Stimulated activated CD4-positive, alpha-beta T cell treated with anti-CD3 and anti-CD28 coated beads, Interleukin-15, amount 100 ng/mL, for 24 hours (primary cell): ENCODE results near the gene ABAT.

ENCODE experiments used
- DNase-seq: peaks from one replicate; pipeline ENCODE4 v3.0.0-alpha.2; 2020

Gene ABAT

DNA sequence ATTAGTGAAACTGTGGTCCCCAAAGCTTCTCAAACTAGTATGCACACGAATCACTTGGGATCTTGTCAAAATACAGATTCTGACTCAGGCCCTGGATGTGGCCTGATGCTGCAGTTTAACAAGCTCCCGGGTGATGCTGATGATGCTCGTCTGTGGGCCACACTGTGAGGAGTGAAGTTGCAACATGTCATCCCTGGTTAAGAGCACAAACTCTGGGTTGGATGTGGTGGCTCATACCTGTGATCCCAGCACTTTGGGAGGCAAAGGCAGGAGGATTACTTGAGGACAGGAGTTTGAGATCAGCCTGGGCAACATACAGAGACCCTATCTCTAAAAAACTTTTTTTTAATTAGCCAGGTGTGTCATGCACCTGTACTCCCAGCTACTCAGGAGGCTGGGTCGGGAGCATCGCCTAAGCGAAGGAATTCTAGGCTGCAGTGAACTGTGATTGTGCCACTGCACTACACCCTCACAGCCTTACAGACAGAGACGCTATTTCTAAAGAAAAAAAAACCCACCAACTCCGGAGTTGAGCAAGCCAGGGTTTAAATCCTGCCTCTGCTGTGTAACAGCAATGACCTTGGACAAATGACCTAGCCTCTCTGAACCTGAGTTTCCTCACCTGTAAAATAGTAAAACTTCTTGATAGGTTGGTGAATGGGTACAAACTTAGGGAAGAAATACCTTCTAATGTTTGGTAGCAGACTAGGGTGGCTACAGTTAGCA is 24.4 kb upstream of the ABAT start:
- DNase-seq = no peak

DNA sequence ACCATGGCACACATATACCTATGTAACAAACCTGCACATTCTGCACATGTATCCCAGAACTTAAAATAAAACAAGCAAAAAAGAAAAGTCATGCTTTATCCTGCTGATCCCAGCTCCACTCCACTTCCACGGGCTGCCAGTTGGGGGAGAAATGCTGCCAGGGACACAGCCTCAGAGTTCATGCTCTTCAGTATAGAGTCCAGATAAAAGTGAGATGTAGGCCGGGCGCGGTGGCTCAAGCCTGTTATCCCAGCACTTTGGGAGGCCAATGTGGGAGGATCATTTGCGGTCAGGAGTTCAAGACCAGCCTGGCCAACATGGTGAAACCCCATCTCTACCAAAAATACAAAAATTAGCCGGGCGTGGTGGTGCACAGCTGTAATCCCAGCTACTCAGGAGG is 22.5 kb upstream of the ABAT start:
- peak; percentile 9 for DNase-seq

DNA sequence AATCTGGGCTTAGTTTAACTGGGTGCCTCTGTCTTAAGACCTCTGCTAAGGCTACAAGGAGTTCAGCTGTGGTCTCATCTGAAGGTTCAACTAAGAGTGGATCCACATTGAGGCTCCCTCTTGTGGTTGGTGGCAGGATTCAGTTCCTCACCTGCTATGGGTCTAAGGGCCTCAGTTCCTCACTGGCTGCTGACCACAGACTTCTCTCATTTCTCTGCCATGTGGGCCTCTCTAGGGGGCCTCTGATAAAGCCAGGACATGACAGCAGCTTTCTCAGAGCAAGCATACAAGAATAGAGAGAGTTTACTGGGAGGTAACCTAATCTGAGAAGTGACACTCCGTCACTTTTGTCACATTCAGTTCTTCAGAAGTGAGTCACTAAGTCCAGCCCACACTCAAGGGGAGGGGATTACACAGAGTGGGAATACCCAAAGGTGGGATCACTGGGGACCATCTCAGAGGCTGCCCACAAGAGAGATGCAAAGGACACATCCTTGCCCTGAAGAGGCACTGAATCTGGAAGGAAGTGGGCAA is 19.2 kb upstream of the ABAT start:
- peak; percentile 55 for DNase-seq

DNA sequence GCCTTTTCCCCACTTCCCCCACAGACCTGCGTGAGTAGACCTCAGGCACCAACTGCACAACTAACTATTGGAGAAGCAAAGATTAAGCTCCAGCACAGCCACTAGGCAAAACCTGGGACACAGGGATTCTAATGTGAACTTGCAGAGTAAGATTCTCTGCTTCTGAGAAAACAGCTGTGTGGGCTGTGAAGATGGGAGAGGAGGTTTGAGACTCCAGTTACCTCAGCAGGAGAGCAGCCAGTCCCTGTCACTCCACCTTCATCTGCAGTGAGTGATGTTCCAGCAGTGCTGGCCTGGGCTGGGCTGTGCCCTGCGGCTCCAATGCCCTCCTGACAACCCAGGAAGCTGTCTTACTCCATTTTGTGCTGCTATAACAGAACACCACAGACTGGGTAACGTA is 18.0 kb upstream of the ABAT start:
- no peak for DNase-seq

DNA sequence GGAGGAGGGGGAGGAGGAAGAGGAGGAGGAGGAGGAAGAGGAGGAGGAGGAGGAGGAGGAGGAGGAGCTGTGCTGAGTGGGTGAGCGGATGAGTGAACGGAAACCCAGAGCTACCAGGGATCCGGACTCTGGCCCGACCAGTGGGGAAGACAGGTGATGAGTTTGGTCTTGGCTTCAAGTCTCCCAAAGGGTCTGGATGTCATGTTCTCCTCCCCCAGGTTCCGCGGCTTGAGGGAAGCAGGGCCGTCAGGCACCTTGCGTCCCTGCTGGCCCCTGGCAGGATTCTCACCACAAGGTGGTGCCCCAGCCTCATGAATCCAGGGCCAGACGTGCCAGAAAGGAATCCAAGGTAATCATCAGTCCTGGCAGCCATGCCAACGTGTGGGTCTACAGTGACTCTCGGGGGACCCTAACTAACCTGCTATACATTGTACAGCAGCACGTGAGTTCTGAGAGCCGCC is 13.5 kb upstream of the ABAT start:
- peak; percentile 70 for DNase-seq

DNA sequence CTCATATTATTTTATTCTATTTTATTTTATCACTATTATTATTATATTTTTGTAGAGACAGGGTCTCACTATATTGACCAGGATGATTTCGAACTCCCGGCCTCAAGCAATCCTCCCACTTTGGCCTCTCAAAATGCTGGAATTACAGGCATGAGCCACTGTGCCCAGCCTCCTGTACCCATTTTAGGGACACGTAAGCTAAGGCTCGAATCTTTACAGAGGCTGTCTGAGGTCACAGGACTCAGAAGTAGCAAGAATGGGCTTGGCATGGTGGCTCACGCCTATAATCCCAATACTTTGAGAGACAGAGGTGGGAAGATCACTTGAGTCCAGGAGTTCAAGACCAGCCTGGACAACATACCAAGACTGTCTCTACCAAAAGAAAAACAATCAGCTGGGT is 12.7 kb upstream of the ABAT start:
- no peak for DNase-seq

DNA sequence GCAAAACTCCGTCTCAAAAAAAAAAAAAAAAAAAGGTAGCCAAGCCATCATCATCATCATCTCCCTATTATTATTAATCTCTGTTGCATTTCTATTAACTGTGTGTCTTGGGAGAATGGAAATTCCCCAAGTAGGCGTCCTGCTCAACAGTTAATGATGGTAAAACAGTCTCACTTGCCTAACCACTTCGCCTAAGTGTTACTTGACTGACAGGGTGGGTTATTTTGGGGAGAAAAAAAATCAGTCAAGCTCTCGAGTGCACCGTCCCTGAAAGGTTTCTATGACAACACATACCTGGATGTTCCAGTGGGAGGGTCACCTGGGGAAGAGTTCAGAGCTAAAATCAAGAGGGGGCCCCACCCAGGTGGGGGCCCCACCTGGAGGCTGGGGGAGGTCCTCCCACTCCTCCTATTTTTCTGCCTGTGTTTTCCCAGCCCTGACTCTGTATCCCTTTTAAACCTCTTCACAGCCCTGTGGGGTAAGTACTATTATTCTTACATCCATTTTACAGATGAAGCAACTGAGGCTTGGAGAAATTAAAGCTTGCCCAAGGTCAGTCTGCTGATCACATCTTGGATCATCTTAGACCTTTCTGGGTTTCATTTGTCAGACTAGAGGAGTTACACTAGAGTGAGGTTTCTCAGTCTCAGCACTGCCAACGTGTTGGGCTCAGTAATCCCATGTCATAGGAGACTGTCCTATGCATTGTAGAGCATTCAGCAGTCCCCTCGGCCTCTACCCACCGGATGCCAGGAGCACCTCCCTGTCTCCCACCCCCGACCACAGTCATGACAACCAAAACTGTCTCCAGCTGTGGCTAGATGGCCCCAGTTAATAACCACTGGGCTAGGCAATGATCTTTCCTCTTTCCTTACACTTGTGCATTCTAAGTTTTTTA is 11.0 kb upstream of the ABAT start:
- DNase-seq = no peak

DNA sequence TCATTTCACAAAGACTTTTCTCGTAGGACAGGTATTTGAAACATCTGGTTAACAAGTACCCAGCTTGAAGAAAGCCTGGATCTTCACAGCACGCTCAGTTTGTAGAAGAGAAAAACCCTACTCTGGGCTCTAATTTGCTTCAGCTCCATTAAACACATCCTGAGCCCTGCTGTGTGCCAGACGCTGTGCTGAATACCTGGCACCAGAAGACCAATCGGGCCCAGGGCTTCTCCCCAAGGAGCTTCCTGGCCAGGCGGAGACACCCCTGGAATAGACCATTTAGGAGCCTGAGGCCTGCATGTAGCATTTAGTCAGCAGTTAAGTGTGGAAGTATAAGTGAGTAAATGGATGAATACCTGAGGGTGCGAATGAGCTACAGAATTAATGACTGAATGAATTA is 8.9 kb upstream of the ABAT start:
- no peak for DNase-seq

DNA sequence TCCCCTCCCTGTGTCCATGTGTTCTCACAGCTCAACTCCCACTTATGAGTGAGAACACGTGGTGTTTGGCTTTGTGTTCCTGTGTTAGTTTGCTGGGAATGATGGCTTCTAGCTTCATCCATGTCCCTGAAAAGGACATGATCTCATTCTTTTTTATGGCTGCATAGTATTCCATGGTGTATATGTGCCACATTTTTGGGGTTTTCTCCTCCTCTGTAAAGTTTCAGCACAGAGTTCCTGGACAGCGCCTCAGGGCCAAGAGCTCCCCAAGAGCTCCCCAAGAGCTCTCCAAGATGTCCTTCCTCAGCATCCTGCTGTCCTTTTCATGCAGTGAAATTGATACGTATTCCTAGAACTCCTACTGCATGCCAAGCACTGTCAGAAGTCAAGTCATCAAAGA is 6.9 kb upstream of the ABAT start:
- DNase-seq = no peak

DNA sequence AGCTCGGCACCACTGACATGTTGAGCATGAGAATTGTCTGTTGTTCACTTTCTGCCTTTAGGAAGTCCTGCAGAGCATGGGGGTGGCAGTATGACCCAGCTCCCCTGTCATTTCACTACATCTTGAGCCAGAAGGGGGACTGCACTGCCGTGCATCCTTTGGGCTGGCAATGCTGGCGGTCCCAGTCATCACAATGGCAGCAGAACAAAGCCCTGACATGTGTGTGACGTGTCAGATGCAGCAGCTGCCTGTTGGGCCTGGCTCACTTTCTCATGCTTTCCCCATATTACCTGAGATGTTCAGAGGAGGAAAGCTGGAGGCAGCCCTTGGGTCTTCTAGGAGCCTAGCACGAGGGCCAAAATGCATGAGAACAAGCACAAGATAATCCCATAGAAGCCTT is 6.3 kb upstream of the ABAT start:
- no peak for DNase-seq

DNA sequence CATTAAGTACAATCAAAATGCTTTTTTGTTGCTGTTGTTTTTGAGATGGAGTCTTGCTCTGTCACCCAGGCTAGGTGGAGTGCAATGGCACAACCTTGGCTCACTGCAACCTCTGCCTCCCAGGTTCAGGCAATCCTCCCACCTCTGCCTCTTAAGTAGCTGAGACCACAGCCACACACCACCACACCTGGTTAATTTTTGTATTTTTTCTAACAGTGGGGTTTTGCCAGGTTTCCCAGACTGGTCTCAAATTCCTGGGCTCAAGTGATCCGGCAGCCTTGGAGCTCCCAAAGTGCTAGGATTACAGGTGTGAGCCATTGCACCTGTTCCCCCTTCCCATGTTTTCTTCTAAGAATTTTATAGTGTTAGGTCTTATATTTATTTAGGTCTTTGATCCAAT is 4.9 kb upstream of the ABAT start:
- no peak for DNase-seq

DNA sequence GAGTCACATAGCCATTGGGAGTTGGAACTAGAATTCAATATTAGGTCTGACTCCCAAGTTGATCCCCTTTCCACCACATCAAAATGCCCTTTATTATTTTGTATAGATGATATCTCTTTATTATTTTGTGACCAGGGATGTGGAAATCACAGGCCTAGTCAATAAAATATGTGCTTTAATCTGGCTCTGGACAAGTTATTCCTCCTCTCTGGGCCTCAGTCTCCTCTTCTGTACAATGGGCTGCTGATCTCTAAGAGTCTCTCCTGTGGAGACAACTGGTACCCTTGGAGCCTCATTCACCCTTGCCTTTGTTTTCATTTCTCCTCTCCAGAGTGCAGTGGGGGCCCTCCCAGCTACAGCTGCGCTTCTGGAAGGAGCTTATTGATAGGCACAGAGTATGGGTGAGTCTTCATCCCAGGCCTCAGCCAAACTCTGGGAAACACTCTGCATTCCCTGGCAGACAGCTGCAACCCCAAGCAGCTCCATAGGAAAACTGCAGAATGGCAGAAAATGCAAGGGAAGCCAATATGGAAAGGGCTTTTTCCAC is 4.3 kb upstream of the ABAT start:
- DNase-seq = no peak

DNA sequence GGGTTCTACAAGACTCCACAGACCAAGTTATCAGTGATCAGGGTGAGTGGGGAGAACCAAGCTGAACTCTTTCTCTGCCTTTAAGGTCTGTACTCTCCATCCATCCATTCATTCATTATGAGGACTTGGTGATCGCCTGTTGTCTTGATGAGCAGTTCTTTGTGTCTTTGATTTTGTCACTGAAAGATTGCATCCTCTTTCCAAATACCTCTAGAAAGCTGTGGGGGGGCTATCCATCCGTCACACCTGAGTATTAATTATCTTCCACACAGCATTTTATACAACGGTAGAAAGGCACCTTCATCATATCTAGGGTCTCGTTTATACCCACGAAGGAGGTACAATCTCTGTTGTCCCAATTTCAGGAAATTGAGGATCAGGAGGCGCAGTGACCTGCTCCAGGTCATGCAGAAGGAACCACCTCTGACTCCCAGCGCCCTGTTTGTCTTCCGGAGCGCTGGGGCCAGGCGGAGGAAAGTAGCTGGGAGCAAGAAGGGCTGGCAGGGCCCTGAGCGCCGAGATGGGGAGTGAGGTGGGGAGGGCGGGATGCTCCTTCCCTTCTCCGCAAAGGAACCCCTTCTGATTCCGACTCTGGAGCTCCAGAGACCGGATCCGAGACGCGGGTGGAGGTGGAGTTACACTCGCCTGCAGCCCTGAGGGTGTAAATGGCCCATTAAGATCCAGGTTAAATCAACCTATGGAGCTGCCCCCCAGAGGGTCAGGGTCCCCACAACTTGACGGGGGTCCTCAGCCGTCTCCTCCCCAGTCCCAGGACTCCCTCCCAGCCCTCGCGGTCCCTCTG is 605 bp upstream of the ABAT start:
- no peak for DNase-seq

DNA sequence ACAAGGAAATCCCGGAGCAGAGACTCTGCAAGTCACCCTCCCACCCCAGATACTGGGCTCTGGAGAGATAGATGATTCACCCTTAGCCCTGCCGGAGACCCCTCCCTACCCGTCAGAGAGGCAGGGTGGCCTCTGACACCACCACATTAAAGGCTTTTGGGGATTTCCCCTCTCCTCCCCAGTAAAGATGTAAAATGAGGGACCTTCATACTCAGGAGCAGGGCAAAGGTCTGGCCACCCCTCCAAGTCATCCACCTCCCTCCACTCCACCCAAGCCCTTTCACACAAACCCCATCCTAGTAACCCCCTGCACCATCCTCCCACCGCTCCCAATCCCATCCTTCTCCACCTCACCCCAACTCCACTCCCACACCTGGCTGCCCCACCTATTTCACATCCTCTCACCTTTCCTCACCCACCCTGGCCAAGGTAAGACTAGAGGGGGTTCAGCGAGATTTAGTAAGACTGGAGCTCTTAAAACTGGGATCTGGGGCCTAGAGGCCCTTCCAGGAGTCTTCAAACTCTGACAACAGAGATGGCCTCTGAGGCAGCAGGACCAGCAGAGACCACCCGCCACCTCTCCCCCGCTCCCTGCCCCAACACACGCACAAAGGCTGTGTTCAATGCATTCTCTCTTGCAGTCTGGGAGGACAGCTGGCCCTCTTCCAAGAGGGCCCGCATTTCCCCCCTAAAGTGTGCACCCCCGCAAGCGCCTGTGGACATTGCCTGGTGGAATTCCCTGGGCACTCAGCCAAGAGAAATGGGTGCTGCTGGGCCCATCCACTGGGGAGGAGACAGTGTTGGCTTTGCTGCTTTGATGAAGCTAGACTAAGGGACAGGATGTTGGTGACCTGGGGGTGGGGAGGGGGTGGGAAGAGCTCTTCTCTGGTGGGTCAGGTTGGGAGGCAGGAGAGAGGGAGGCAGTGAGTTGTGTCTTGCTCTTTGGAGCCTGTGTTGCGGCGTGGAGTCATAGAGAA is 1.1 kb downstream of the ABAT start:
- peak; percentile 75 for DNase-seq

DNA sequence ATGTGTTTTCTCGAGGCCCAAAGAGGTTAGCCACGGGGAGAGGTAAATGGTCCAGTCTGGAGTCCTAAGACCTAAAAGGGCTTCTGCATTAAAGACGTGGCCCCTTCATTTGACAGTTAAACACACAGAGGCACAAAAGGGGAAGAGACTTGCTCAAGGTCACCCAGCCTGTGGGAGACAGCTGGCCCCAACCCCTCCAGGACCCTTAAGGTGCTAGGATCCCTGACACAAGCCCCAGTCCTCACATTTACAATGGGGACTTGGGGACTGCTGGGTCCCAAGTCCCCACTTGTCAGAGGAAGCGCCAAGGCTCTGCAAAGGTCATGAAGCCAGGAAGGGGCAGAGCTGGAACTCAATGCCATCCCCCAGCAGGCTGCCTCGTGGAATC is 1.7 kb downstream of the ABAT start:
- no peak for DNase-seq

DNA sequence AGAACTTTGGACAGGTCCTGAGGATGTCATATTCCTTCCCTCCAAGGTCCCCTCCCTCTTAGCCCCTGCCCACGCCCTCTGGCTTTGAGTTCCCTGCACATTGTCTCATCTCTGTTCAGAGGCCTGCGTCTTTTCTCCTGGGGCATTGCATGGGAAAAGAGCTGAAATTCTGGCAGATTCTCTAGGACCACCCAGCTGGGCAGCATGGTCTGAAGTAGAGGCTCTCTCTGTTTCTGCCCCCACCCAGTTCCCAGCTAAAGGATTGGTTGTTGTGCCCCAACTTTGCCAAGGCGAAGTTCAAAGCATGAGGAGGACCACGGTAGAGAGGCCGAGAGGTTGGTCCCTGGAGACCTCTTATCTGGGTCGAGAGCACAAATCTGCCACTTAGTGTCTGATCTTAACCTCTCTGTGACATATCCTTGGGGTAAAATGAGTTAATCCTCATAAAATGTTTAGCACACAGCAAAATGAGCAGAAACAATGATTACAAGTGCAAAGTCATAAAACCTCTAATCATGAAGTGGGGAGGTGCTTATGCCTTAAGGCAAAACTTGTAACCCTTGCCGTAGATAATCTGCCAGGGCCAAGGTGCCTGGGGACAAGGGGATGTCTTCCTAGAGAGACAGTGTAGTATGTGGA is 2.4 kb downstream of the ABAT start:
- DNase-seq = no peak

DNA sequence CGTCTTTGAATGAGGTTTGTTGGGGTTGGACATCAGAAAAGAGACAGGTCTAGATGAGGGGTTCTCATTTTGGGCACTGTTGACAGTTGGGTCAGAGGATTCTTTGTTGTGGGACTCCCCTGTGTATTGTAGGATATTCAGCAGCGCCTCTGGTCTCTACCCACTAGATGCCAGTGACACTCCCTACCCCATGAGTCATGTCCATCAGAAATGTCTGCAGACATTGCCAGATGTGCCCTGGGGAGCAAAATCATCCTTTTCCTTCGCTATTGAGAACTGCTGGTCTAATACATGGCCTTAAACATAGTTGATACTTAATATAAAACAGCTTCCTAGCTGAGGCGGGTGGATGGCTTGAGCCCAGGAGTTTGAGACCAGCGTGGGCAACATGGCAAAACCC is 3.1 kb downstream of the ABAT start:
- DNase-seq = no peak

DNA sequence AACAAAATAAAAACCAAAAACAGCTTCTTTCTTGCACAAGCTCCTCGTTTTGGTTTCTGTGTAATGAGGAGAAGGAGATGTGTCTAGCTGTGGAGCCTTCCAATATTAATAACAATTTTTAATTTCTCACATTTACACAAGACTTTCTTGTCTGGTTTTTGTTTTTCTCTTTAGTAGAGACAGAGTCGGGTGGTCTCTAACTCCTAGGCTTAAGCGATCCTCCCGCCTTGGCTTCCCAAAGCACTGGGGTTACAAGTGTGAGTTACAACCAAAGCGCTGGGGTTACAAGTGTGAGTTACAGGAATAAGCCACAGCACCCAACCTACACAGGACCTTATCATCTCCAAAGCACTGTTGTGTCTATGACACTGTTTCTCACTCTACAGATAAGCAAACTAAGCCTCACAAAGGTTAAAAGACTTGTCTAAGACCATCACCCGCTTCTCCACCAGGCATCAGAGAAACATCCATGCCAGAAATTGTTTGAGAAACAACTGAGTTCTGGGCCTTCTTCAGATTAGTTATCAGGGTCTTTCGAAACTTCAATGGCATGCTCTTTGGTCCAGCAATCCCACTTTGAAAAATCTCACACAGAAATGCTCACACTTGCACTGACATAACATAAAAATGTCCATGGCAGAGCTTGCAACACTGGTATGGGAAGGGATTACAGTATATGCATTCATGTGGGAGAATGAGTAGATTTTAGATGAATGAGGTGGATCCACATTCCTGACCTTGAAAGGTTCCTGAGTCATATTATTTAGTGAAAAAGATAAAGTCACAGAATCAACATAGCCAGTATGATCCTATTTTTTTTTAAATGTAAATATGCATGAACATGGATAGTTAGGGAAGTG is 3.9 kb downstream of the ABAT start:
- no peak for DNase-seq

DNA sequence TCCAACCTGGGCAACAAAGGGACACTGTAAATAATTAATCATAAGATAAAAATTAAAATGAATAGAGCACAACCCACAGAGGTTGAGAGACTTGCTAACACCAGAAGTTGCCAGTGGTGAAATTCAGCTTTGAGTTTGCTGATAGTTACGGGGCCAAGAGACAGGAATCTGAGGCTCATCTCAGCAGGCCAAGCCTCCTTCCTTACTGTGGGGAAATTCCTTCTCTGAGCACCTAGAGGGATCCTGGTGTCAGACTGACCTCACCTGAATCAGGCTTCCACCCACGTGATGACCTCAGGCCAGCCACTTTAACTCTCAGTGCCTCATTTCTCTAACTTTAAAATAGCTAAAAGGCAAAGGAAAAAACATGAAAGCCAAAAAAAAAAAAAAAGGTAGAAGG is 4.7 kb downstream of the ABAT start:
- no peak for DNase-seq
